WTC11 (cell line): ENCODE data around the gene NRP2. TPM values are rescaled to one million over a fixed set of nuclear protein-coding genes. Genes with fewer than 3 reads are reported as not detected.

ENCODE experiments used
- CDX4 ChIP-seq: fragments of 250-450 bp; sonication (Bioruptor Pico); IDR thresholded peaks from 2 replicates; pipeline ENCODE4 v1.9.0; 2021; ENCODE audit warnings: moderate library complexity, mild to moderate bottlenecking, inconsistent platforms, borderline replicate concordance
- GTF2I ChIP-seq: fragments of 250-450 bp; sonication (Bioruptor Pico); conservative IDR thresholded peaks from 2 replicates; pipeline ENCODE4 v1.4.0; 2021; ENCODE audit warnings: mild to moderate bottlenecking
- NFYB ChIP-seq: sonication (generic); formaldehyde crosslinking; conservative IDR thresholded peaks from 2 replicates; pipeline ENCODE4 v1.8.0; 2022; ENCODE audit warnings: low read depth, missing genetic modification reagents
- NR1H2 ChIP-seq: sonication (generic); formaldehyde crosslinking; IDR thresholded peaks from 2 replicates; pipeline ENCODE4 v1.9.0; 2021; ENCODE audit warnings: mild to moderate bottlenecking, moderate library complexity, missing genetic modification reagents
- NR3C1 ChIP-seq: sonication (generic); formaldehyde crosslinking; conservative IDR thresholded peaks from 2 replicates; pipeline ENCODE4 v1.8.1; 2023; ENCODE audit warnings: low read depth, mild to moderate bottlenecking, missing genetic modification reagents
- RORB ChIP-seq: fragments of 250-450 bp; sonication (Bioruptor Pico); IDR thresholded peaks from 2 replicates; pipeline ENCODE4 v1.9.0; 2021; ENCODE audit warnings: mild to moderate bottlenecking
- SMAD3 ChIP-seq: sonication (generic); formaldehyde crosslinking; IDR thresholded peaks from 2 replicates; pipeline ENCODE4 v1.8.0; 2022; ENCODE audit warnings: missing genetic modification reagents, mild to moderate bottlenecking, borderline replicate concordance
- ZNF416 ChIP-seq: fragments of 250-450 bp; sonication (Bioruptor Pico); IDR thresholded peaks from 2 replicates; pipeline ENCODE4 v1.9.0; 2021; ENCODE audit warnings: mild to moderate bottlenecking, inconsistent platforms
- ZNF512 ChIP-seq: sonication (generic); formaldehyde crosslinking; IDR thresholded peaks from 2 replicates; pipeline ENCODE4 v1.8.1; 2022; ENCODE audit warnings: missing genetic modification reagents, borderline replicate concordance
- ZNF532 ChIP-seq: fragments of 250-450 bp; sonication (Bioruptor Pico); IDR thresholded peaks from 2 replicates; pipeline ENCODE4 v1.9.0; 2021; ENCODE audit warnings: mild to moderate bottlenecking, borderline replicate concordance
- total RNA-seq: library from RNA; stranded (reverse); gene quantifications from 3 replicates; pipeline ENCODE4 v1.2.3, GENCODE V29; 2021
- TF ChIP-seq, protein P1 (sequence below): sonication (generic); formaldehyde crosslinking; IDR thresholded peaks from 2 replicates; pipeline ENCODE4 v1.8.1; 2022; ENCODE audit warnings: mild to moderate bottlenecking, missing genetic modification reagents, moderate library complexity, borderline replicate concordance
- TF ChIP-seq, protein P2 (sequence below): sonication (generic); formaldehyde crosslinking; IDR thresholded peaks from 2 replicates; pipeline ENCODE4 v1.8.0; 2023; ENCODE audit warnings: mild to moderate bottlenecking, missing genetic modification reagents
- TF ChIP-seq, protein P3 (sequence below): sonication (generic); formaldehyde crosslinking; IDR thresholded peaks from 2 replicates; pipeline ENCODE4 v1.8.1; 2023; ENCODE audit warnings: mild to moderate bottlenecking, missing genetic modification reagents

Gene NRP2
- total RNA-seq, 1 experiment from 2014 or later = 41.0 TPM

- TF ChIP-seq SMAD3 (CRISPR knock-in tag) = no peak
- TF ChIP-seq RORB = no peak
- TF ChIP-seq NR3C1 = no peak
- TF ChIP-seq NFYB (CRISPR knock-in tag) = no peak
- no peak for TF ChIP-seq GTF2I (CRISPR knock-in tag)
- TF ChIP-seq ZNF512 (CRISPR knock-in tag) = no peak
- TF ChIP-seq, protein P1, sequence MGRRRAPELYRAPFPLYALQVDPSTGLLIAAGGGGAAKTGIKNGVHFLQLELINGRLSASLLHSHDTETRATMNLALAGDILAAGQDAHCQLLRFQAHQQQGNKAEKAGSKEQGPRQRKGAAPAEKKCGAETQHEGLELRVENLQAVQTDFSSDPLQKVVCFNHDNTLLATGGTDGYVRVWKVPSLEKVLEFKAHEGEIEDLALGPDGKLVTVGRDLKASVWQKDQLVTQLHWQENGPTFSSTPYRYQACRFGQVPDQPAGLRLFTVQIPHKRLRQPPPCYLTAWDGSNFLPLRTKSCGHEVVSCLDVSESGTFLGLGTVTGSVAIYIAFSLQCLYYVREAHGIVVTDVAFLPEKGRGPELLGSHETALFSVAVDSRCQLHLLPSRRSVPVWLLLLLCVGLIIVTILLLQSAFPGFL (CRISPR knock-in tag) = no peak
- TF ChIP-seq, protein P2, sequence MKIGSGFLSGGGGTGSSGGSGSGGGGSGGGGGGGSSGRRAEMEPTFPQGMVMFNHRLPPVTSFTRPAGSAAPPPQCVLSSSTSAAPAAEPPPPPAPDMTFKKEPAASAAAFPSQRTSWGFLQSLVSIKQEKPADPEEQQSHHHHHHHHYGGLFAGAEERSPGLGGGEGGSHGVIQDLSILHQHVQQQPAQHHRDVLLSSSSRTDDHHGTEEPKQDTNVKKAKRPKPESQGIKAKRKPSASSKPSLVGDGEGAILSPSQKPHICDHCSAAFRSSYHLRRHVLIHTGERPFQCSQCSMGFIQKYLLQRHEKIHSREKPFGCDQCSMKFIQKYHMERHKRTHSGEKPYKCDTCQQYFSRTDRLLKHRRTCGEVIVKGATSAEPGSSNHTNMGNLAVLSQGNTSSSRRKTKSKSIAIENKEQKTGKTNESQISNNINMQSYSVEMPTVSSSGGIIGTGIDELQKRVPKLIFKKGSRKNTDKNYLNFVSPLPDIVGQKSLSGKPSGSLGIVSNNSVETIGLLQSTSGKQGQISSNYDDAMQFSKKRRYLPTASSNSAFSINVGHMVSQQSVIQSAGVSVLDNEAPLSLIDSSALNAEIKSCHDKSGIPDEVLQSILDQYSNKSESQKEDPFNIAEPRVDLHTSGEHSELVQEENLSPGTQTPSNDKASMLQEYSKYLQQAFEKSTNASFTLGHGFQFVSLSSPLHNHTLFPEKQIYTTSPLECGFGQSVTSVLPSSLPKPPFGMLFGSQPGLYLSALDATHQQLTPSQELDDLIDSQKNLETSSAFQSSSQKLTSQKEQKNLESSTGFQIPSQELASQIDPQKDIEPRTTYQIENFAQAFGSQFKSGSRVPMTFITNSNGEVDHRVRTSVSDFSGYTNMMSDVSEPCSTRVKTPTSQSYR = no peak
- TF ChIP-seq, protein P3, sequence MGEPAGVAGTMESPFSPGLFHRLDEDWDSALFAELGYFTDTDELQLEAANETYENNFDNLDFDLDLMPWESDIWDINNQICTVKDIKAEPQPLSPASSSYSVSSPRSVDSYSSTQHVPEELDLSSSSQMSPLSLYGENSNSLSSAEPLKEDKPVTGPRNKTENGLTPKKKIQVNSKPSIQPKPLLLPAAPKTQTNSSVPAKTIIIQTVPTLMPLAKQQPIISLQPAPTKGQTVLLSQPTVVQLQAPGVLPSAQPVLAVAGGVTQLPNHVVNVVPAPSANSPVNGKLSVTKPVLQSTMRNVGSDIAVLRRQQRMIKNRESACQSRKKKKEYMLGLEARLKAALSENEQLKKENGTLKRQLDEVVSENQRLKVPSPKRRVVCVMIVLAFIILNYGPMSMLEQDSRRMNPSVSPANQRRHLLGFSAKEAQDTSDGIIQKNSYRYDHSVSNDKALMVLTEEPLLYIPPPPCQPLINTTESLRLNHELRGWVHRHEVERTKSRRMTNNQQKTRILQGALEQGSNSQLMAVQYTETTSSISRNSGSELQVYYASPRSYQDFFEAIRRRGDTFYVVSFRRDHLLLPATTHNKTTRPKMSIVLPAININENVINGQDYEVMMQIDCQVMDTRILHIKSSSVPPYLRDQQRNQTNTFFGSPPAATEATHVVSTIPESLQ = no peak
- TF ChIP-seq ZNF416 = no peak
- TF ChIP-seq CDX4 (CRISPR knock-in tag) = no peak
- TF ChIP-seq ZNF532 (CRISPR knock-in tag) = no peak
- TF ChIP-seq NR1H2 (CRISPR knock-in tag) = no peak
- TF ChIP-seq, all 79 proteins: peak for 0
Observed at GRCh38 chr2:205805136-205805535, 122.8 kb downstream of the NRP2 start (continued).
